Globus pallidus (tissue), 1 donor: ENCODE data around the gene ZNF697.
"Not testable (repeated sequence)": the region's sequence is repeated elsewhere in the genome, so short reads cannot be mapped to it uniquely, and the experiment has no call there.

ENCODE experiments used
- DNase-seq: peaks from one replicate; pipeline ENCODE4 v3.0.0-alpha.2; 2015; ENCODE audit warnings: low spot score

ZNF697 gene

DNA sequence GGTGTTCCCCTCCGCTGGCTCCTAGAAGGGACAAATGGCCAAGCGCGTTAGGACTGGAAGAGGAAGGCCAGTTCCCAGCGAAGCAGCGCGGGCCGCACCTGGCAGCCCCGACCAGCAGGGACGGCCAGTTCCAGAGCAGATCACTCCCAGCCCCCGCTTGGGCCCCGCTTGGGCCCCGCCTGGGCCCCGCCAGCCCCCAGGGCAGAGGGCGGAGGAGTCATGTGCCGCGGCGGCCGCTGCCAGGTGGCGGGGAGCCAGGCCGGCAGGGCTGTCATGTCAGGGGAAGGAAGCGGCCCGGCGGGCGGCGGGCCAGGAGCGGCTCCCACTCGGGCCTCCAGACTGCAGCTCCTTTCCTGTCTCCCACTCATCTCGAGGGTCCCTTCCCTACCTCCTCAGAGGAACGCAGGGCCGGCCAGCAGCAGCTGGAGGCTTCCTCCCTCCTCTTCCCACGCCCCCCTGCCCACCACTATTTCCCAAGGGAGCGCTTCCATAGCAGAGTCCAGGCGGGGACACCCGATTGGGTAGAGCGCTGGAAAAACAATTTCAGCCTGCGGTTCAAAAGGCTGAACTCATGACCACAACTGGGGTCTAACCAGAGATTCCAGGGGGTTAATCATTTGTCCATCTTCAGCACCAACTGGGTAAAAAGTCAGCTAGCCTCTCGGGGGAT is 16.5 kb downstream of the ZNF697 start:
- peak; percentile 59 for DNase-seq

DNA sequence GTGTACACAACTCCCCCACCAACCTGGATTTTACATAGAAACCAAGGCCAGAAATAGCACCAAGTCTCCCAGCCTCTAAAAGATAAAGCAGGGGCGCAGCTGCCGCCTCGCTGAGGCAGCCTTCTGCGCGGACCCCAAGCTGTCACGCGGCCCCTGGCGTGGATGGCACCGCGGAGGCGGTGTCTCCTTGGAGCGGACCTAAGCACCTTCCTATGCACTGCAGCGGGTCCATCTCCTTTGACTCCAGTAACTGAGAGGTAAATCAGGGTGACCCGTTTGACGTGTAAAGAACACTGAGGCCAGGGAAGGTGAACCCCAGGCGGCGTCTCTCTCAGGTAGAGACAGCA is 17.0 kb downstream of the ZNF697 start:
- no peak for DNase-seq

DNA sequence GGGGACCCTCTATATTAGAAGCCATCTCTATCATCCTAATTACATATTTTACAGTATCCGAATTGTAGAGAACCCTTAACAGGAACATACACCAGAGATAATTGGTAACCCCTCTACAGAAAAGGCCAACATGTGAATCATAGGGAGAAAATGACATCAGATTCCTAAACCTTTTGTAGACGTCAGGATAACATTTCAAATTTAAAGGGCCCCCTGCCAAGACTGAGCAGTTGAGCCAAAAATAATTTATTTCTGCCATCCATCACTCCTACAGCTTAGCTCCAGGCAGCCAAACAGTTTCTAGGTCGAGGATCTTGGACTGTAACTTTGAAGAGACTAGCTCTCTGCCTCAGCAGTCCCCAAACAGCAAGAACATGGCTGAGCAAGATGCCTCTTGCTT is 21.2 kb downstream of the ZNF697 start:
- DNase-seq: no peak

DNA sequence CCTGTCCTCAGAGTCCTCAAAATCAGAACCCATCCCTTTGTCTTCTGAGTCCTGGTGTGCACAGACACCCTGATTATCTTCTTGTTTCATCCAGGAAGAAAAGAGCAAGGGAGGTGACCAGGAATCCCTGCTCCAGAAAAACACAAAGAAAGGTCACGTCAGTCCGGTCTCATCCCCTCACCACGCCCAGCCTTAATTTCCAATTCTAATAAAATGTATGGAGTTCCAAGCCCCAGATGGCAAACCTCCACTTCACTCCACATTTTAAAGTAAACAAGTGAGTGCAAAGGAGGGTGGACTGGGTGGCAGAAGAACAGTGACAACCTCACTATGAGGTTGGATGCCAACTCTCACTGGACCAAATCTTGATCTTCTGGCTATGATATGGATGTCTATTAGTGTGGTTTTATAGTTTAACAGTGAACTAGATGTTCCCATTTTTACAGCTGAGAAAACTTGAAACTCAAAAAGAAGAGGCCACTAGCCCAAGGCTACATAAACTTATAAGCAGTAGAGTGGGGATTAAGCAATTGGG is 22.0 kb downstream of the ZNF697 start:
- DNase-seq: no peak

DNA sequence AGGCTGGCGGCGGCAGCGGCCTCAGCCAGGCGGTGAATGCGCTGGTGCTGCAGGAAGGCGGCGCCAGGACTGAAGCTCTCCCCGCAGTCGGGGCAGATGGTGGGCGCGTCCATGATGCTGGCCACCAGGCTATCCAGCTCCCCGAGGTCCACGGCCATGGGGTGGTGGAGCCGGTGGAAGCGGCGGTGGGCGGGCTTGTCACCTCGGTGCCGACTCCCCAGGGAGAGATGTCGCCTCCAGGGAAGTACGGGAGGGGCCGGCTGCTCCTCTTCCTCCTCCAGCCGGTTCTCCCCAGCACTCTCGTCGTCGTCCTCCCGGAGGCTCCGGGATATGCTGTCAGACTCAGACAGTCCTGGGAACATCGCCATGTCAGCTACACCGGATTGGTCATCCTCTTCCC is 24.4 kb downstream of the ZNF697 start:
- DNase-seq: no peak

DNA sequence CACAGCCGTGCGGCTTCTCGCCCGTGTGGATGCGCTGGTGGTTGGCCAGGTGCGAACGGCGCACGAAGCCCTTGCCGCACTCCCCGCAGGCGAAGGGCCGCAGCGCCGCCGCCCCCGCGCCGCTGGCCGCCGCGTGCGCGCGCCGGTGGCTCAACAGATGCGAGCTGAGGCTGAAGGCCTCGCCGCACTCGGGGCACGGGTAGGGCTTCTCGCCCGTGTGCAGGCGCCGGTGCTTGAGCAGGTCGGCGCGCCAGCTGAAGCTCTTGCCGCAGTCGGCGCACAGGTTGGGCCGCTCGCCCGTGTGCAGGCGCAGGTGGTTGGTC is 24.9 kb downstream of the ZNF697 start:
- DNase-seq: no peak

DNA sequence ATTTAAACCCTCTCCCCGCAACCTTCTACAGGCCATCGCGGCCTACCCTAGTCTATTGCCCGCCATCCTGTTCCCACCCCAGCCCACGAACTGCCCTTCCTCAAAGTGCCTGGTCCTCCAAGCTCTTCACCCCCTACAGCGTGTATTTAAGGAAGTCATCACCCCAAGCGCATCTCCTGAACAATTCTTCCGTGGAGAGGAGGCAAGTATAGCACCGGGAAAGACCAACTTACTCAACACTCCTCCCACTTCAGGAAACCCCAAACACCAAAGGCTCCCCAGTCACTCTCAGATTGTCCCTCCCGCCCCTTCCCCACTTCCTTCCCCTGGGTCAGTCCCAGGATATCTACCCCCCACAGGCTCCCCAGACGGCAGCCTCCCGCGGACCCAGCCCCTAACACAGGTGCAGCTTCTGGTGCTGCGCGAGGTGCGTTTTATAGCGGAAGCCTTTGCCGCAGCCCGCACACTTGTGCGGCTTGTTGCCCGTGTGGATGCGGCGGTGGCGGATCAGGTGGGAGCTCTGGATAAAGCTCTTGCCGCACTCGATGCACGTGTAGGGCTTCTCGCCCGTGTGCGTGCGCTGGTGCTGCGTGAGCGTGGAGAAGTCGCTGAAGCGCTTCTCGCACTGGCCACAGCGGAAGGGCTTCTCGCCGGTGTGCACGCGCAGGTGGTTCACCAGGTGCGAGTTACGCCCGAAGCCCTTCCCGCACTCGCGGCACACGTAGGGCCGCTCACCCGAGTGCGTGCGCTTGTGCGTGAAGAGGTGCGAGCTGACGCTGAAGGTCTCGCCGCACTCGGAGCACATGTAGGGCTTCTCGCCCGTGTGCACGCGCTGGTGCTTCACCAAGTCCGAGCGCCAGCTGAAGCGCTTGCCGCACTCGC is 25.5 kb downstream of the ZNF697 start:
- no peak for DNase-seq

DNA sequence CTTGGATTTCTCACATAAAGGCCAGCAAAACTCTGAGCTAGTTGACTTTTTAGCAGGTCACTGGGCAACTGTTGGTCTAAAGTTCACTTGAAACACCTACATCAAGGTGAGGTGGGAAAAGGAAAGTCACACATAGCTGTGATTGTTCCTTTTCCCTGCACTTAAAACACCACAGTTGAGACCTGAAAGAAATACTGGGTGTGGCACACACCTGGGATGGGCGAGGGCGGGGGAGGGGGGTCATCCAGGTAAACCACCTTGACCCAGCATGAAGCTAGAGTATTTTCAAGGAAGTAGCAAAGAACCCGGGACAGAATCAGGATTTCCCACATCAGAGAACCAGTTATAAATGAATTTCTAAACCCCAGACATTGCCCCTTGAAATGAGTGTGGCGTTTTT is 26.4 kb downstream of the ZNF697 start:
- DNase-seq: no peak

DNA sequence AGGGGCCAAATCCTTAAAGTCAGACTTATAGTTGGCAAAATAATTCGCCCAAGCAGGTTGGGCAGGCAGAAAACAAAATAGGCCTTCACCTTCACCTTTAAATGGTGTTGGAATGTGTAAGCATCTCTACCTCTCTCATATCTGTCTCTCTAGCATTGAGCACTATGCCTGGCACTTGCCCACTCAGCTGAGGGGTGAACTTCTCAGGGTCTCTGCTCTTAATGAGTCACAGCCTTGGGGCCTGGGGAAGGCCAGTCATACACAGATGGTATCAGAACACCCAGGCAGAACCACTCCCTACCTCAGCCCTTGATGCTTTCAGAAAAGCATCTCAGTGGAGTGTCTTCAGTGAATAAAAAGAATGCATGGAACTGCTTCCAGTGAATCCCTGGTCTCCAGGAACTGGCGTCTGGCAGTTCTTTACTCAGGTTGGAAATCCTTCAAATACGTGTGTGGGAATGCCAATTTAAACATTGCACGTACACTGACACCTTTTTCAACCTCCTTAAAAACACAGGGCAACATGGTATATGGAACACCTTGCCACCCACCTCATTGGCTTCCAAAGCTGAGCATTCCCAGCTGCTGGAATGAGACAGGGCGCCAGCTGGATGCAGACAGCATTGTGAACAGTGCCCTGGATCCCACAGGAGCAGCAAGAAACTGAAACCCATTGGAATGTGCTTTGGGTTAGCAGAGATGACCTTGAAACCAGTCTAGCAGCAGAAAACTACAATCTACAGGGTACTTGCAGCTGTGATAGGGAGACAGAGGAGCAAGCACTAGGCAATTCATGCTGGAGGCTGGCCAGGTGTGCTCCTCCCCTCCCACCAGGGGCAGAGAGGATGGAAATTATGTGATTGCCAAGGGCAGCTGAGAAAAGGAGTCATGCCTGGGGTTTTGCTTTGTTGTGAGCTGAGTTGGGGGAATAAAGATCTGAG is 30.0 kb downstream of the ZNF697 start:
- DNase-seq: no peak

DNA sequence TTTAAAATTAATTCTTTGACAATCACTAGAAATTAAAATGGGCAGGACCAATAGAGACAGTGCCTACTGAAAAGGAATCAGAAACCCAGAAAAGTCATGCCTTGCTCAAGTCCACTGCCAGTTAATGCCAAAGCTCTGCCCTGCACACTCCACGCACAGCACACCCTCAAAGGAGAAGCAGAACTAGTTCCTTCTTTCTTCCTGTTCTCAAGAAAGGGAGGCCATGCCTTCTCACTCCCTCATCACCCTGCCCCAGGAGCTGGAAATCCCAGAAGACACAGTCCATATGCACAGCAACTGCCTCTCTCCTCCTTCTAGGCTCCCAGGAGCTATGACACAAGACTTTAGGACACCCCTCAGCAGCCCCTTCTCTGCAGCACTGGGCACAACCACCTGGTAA is 31.3 kb downstream of the ZNF697 start:
- DNase-seq: not testable (repeated sequence)

DNA sequence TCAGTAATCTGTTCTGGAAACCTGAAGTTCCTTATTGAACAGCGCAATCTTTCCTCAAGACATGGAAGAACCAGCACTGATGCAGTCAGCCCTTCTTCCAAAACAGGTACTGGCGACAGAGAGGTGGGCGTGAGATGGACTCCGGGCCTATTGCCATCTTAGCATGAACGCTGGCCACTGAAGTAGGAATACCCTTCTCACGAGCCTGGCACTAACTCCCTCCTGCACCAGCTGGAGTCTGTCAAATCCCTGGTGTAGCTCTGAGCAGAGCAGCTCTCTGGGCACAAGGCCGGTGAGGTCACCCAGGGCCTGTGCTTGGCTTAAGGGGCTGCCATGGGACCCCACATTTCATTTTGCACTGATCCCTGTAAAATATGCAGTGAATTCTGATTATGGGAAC is 33.0 kb downstream of the ZNF697 start:
- not testable (repeated sequence) for DNase-seq

DNA sequence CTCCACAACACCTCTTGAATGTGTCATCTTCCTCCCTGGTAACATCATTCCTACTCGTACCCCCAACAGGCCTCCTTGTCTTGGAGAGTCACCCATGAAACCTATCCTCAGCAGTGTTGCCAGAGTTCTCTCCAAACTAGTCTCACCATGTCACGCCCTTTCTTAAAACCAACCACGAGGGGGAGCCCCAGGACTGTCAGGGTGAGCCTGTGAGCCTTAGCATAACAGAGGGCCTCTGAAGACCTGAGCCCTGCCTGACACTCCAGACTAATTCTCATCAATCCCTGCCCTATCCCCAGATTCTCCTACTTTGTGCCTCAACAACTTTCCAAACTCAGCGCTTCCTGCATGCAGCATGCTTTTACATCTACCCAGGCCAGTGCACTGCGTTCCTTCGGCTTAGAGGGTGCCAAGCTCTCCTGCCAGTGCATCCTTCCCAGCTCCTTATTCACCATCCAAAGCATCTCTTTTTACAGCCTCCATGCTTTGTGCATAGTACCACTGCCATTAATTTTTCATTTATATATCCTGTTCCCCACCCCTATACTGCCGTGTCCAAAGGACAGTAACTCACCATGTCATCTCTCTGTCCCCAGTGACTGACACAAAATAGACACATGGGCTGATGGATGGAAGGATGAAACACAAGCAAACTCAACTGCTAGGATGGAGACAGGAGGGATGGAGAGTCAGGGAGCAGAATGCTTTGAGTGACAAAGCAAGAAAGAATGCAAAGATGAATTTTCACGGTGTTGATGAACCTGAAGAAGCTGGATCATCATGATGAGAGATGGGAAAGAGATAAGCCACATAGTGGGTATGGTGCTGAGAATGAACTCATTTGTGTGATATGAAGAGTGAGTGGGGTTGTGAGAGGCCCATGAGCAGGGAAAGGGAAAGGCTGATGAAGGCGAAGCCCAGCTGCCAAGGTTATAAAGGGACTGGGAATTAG is 34.0 kb downstream of the ZNF697 start:
- peak; percentile 88 for DNase-seq

DNA sequence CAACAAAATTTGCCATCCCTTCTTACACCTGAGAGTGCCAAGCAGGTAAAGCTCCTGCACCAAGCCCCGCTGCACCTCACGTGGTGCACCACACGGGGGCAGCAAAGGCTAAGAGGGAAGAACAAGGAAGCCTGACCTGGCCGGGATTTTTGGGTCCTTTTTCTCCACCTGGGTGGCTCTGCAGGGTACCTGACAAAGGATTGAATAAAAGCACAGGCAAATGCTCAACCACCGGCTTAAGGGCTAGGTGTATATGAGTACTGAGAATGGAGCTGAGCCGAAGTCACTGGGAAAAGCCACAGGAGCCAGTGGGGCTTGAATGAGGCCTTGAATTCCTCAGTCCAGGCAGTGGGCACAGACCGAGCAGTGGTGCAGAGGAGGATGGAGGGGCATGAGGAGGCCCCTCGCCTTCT is 36.4 kb downstream of the ZNF697 start:
- DNase-seq: peak; percentile 48

DNA sequence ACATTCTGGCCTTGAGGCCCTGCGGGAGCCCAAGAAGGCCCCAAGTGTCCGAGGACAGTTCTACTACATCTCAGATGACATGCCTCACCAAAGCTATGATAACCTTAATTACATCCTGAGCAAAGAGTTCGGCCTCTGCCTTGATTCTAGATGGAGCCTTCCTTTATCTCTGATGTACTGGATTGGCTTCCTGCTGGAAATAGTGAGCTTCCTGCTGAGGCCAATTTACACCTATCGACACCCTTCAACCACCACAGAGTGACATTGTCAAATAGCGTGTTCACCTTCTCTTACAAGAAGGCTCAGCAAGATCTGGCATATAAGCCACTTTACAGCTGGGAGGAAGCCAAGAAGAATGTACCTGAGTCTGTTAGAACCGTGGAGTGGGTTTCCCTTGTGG is 39.2 kb downstream of the ZNF697 start:
- not testable (repeated sequence) for DNase-seq

DNA sequence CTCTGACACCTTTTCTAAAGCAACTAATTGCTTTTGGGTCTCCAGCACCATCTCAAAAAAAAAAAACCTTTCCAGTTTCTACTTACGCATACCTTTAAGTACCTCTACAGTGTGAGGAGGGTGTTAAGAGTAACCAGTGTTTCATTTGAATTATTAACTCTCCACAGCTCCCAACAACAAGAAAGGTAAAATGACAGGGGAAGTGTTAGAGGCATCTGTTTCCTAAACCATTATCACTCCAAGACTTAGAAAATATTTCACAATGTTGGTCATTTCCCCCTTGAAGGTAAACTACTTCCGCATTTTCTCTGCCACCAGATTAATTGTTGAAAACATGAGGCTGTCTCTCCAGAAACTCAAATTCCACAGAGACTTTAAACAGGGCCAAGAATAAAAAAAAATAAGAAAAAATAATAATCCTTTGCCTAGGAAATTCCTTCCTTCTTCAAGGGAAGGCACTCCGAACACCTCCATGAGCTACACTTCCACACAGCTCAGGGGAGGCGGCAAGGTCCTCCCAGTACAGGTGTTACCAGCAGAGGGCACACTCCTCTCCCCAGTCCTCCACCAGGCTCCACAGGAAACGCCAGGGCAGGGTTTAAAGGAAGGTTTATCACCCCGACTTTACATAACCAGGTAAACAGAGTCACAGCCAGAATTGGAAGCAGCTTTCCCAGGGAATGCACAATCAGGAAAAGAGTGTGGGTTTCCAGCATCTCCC is 40.8 kb downstream of the ZNF697 start:
- DNase-seq: not testable (repeated sequence)

DNA sequence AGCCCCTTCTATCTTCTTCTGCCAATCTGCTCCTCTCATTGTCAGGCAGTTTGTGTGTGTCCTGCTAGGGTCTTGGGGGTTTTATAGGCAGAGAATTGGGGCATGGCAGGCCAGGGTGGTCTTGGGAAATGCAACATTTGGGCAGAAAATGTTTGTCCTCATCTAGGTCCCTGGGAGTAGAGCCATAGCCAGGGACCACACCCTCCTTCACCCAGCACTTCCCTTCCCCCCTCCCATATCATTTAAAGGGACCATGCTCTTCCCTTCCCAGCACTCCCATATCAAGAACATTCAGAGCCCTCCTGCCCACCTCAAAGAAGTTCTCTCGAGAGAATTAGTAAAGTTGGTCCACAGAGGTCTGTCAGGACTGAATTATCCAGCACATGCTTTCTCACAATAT is 41.7 kb downstream of the ZNF697 start:
- DNase-seq: no peak

DNA sequence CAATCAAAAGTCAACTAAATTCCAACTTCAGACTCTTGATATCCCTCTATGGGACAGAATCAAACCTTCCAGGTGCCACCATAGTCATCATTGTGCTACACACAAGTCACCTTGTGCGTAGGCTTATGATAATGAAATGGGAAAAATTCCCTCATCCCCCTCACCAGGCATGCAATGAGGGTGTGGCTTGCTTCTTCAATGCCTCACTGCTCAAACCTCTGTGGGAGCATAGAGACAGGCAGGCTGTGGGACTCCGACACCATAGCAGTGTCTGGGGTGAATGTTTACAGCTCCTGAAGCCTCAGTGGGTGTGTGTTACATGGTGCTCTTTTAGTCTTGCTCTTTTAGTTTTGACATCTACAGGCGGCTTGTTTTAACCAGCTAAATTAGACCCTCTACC is 42.4 kb downstream of the ZNF697 start:
- DNase-seq: no peak

DNA sequence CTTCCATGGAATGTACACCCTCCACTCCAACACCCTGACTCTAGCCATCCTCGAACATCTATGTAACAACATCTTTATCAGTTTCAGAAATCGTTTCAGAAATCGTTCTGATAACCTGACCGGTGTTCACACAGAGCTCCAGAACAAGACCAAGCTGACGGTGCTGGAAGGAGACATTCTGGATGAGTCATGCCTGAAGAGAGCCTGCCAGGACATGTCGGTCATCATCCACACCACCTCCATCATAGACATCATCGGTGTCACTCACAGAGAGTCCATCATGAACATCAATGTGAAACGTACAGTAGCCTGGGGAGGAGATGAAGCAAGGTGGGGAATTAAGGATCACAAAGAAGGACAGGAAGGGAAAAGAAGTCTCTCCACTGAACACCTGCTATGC is 43.0 kb downstream of the ZNF697 start:
- DNase-seq: not testable (repeated sequence)

DNA sequence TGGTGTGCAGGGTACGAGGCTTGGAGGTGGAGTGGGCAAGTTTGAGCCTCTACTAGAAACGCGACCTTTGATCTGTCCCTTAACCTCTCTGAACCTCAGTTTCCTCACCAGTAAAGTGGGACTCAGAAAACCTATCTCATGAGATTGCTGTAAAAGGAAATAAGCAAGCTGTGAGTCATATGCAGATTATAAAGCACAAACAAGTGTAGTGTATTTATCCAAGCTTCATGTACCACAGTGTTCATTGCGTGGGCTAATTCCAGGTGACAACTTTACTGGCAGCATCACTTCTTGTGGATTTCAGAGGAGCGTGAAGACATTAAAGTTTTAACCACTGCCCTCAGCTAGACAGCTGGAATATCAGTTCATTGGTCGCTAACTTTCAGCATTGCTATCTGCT is 44.4 kb downstream of the ZNF697 start:
- no peak for DNase-seq

DNA sequence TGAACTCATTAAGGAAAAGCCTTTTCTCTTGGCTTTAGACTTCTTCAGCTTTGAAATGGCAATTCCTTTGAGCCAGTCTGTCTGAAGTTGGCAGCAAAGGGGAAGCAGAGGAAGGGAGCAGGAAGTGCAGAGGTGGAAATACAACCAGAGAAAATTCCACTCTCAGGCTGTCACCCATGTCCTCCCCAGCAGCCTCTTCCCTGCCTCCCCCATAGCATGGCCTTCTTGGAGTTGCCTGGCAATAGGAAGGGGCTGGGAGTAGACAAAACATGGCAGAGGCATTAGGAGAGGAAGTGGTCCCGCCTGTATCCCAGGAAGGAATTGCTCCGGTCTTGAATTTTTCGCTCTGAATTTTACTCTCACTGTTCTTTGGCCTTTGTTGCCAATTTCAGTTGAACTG is 44.8 kb downstream of the ZNF697 start:
- not testable (repeated sequence) for DNase-seq

DNA sequence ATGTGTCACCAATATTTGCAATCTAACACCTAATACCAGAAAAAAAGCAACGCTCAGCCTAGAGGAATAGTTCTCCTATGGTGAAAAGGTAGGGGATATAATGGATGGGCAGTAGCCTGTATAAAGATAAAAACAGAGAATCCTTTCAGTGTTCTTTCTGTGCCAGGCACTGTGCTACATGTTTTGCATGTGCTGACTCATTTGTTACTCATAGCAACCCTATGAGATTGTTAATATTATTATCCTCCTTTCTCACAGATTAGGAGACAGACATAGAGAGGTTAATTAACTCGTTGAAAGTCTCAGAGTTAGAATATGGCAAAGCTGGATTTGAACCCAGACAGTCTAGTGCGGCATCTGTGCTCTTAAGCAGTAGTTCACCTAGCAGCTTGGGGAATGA is 45.3 kb downstream of the ZNF697 start:
- DNase-seq: not testable (repeated sequence)
